ENCODE results near the gene PREB. TPM values are rescaled to one million over a fixed set of nuclear protein-coding genes. Genes with fewer than 3 reads are reported as not detected.

Gene PREB
- total RNA-seq = 44.4 and 75.3 TPM in 2 replicates

GRCh38 chr2:27133905-27134780 is at the start of gene PREB:
Gene PREB (minus strand): TSS chr2:27134636. CDS start chr2:27134421, 215 bp downstream.

GRCh38 chr2:27148801-27149439 is 14.5 kb upstream of the PREB start, which contains the start of gene TCF23:
Gene TCF23 (plus strand): TSS chr2:27149004. CDS start chr2:27149134, 130 bp downstream.

GRCh38 chr2:27139310-27139709 is 4.9 kb upstream of the PREB start, which contains the start of gene PRR30:
Gene PRR30 (minus strand): TSS chr2:27139410. CDS start chr2:27138329, 1,081 bp downstream.

GRCh38 chr2:27123302-27124150 is 10.9 kb downstream of the PREB start, which contains the start of gene ABHD1:
Gene ABHD1 (plus strand): TSS chr2:27123815. CDS start chr2:27123949, 134 bp downstream.

GRCh38 chr2:27118525-27119329 is 15.7 kb downstream of the PREB start, which contains the start of gene CGREF1:
Gene CGREF1 (minus strand): TSS chr2:27119128. CDS start chr2:27104366, 14,762 bp downstream.

GRCh38 chr2:27086724-27087593 is 47.5 kb downstream of the PREB start, which contains the start of gene KHK:
Gene KHK (plus strand): TSS chr2:27086772. CDS start chr2:27087260, 488 bp downstream.

Other genes with a start within 250 kb of the PREB start
- gene MAPRE3, start 164.0 kb downstream of the PREB start, total RNA-seq = 1.3 and 2.0 TPM in 2 replicates
- 68.0 and 78.1 TPM in 2 replicates for gene TMEM214, start 101.7 kb downstream of the PREB start, total RNA-seq
- 39.6 and 41.2 TPM in 2 replicates for gene AGBL5, start 83.0 kb downstream of the PREB start, total RNA-seq
- 217 and 424 TPM in 2 replicates for gene OST4, start 63.0 kb downstream of the PREB start, total RNA-seq
- gene EMILIN1, start 56.0 kb downstream of the PREB start, total RNA-seq = 5.2 and 24.7 TPM in 2 replicates
- gene KHK, start 47.9 kb downstream of the PREB start, total RNA-seq = under 0.01 TPM in 1 of 2 replicates, not detected in the other
- gene CGREF1, start 15.5 kb downstream of the PREB start, total RNA-seq = under 0.01 and 0.33 TPM in 2 replicates
- gene ABHD1, start 10.8 kb downstream of the PREB start, total RNA-seq = not detected in 2 replicates
- gene PRR30, start 4.8 kb upstream of the PREB start, total RNA-seq = not detected in 2 replicates
- not detected in 2 replicates for gene TCF23, start 14.4 kb upstream of the PREB start, total RNA-seq
- 197 and 201 TPM in 2 replicates for gene ATRAID, start 77.4 kb upstream of the PREB start, total RNA-seq
- gene SLC5A6, start 77.6 kb upstream of the PREB start, total RNA-seq = 174 and 243 TPM in 2 replicates
- gene CAD, start 82.7 kb upstream of the PREB start, total RNA-seq = 46.3 and 52.6 TPM in 2 replicates
- gene SLC30A3, start 128.4 kb upstream of the PREB start, total RNA-seq = 0.11 TPM in 1 of 2 replicates, not detected in the other
- not detected in 2 replicates for gene DNAJC5G, start 140.8 kb upstream of the PREB start, total RNA-seq
- gene TRIM54, start 147.8 kb upstream of the PREB start, total RNA-seq = not detected in 2 replicates
- gene UCN, start 173.8 kb upstream of the PREB start, total RNA-seq = 0.22 and 2.0 TPM in 2 replicates
- 56.1 TPM in 2 replicates for gene MPV17, start 188.5 kb upstream of the PREB start, total RNA-seq
- gene GTF3C2, start 222.1 kb upstream of the PREB start, total RNA-seq = 43.6 and 52.2 TPM in 2 replicates
- 30.6 and 34.1 TPM in 2 replicates for gene EIF2B4, start 235.7 kb upstream of the PREB start, total RNA-seq
- 148 and 178 TPM in 2 replicates for gene SNX17, start 236.0 kb upstream of the PREB start, total RNA-seq
- 10.5 and 11.4 TPM in 2 replicates for gene ZNF513, start 246.1 kb upstream of the PREB start, total RNA-seq

Data from placental epithelial cell (primary cell).